ENCODE measurements around the gene PRPH. TPM values are rescaled to one million over a fixed set of nuclear protein-coding genes. Genes with fewer than 3 reads are reported as not detected.

PRPH gene
- total and polyA plus RNA-seq, 2 of the 13 experiments (the other 11 are each of a cell fraction or from before 2014, with no cell fraction given): 0.12 TPM; not detected in 1

GRCh38 chr12:49322708-49323523 is 28.0 kb downstream of the PRPH start, which contains the start of gene TROAP (continued):
- TF ChIP-seq ZNF281 (CRISPR knock-in tag; IDR thresholded peaks at IDR 0.05; ENCODE audit: borderline replicate concordance): no peak
- peak; percentile 78; the same call in 1 of the 2 replicates for TF ChIP-seq GABPB1 (CRISPR knock-in tag; IDR thresholded peaks at IDR 0.05)
- no peak for TF ChIP-seq SRSF1 (optimal IDR thresholded peaks at IDR 0.05; ENCODE audit: low read depth, low read length)
- no peak; the same call in 1 of the 2 replicates for TF ChIP-seq KDM5B (CRISPR knock-in tag; IDR thresholded peaks at IDR 0.05; ENCODE audit: borderline replicate concordance)
- peak; percentile 93 for TF ChIP-seq E2F5 (CRISPR knock-in tag; conservative IDR thresholded peaks at IDR 0.05)
- no peak for TF ChIP-seq GLMP (CRISPR knock-in tag; IDR thresholded peaks at IDR 0.05; ENCODE audit: borderline replicate concordance)
- TF ChIP-seq ZNF652 (CRISPR knock-in tag; IDR thresholded peaks at IDR 0.05; ENCODE audit: borderline replicate concordance, low read depth): no peak
- TF ChIP-seq CBX1 (IDR thresholded peaks at IDR 0.05; ENCODE audit: low read depth): no peak
- TF ChIP-seq ZNF138 (CRISPR knock-in tag; IDR thresholded peaks at IDR 0.05; ENCODE audit: low read depth): no peak
- TF ChIP-seq ZNF503 (CRISPR knock-in tag; IDR thresholded peaks at IDR 0.05): no peak; the same call in 1 of the 2 replicates
- TF ChIP-seq ZNF501 (CRISPR knock-in tag; IDR thresholded peaks at IDR 0.05): 0 out of 2 replicates have a peak, but pooled peaks have one; percentile 44
- TF ChIP-seq MBNL3 (CRISPR knock-in tag; conservative IDR thresholded peaks at IDR 0.05): no peak
- no peak for TF ChIP-seq ZNF557 (CRISPR knock-in tag; IDR thresholded peaks at IDR 0.05)
- TF ChIP-seq TFAP4 (IDR thresholded peaks at IDR 0.05; ENCODE audit: borderline replicate concordance, low read depth): no peak
- peak; percentile 100 for TF ChIP-seq SIN3B (IDR thresholded peaks at IDR 0.05; ENCODE audit: low read length)
- TF ChIP-seq ZC3H4 (CRISPR knock-in tag; IDR thresholded peaks at IDR 0.05; ENCODE audit: borderline replicate concordance): no peak
- no peak for TF ChIP-seq BCL6 (CRISPR knock-in tag; IDR thresholded peaks at IDR 0.05)
- TF ChIP-seq ZNF44 (CRISPR knock-in tag; IDR thresholded peaks at IDR 0.05): 0 out of 2 replicates have a peak, but pooled peaks have one; percentile 55
- no peak for TF ChIP-seq FOXP1 (IDR thresholded peaks at IDR 0.05)
- TF ChIP-seq FOXP1 (CRISPR knock-in tag; IDR thresholded peaks at IDR 0.05): no peak
- no peak for TF ChIP-seq ZNF10 (CRISPR knock-in tag; IDR thresholded peaks at IDR 0.05; ENCODE audit: borderline replicate concordance, low read depth)
- TF ChIP-seq ZNF510 (CRISPR knock-in tag; IDR thresholded peaks at IDR 0.05; ENCODE audit: low read depth): no peak
- peak; percentile 83 for TF ChIP-seq SP4 (CRISPR knock-in tag; IDR thresholded peaks at IDR 0.05)

Data from HepG2 (cell line).